PC-3 (cell line): ENCODE measurements around the gene ATP5PB. TPM values are rescaled to one million over a fixed set of nuclear protein-coding genes. Genes with fewer than 3 reads are reported as not detected.

Experiments
- ATAC-seq: fragments of 200-7000 bp; cut with Tn5 transposase; 2 replicates; pipeline ENCODE4 v1.9.1; 2020; ENCODE audit warnings: mild to moderate bottlenecking, moderate library complexity
- BruUV-seq: library from RNA; stranded (reverse); fragments of 400-500 nt; replicated peaks from 2 replicates; lab custom pipeline; 2021; lab: Mats Ljungman, UMichigan
- CTCF ChIA-PET: fragments of 300-600 bp; sonication (Branson Sonifier 250); formaldehyde crosslinking; loops from one replicate; lab custom pipeline; 2022; ENCODE audit warnings: antibody characterized with exemption; lab: Charles Lee
- POLR2A ChIA-PET: fragments of 300-600 bp; sonication (Branson Sonifier 250); formaldehyde crosslinking; loops from one replicate; lab custom pipeline; 2022; ENCODE audit warnings: antibody characterized with exemption; ENCODE audit not compliant: unreplicated experiment; lab: Charles Lee
- DNase-seq: peaks from one replicate; pipeline ENCODE4 v3.0.0-alpha.2; 2015
- H2AFZ ChIP-seq: fragments of 300-600 bp; sonication (generic); 2 replicates; pipeline ENCODE4 v1.6.0; 2016; ENCODE audit warnings: antibody characterized with exemption, low read length
- H3F3A ChIP-seq: fragments of 300-600 bp; sonication (generic); one replicate; pipeline ENCODE4 v1.6.0; 2017; ENCODE audit warnings: antibody characterized with exemption, low read length, control low read depth, mild to moderate bottlenecking; ENCODE audit not compliant: unreplicated experiment
- H3K27ac ChIP-seq: fragments of 300-600 bp; sonication (generic); 2 replicates; pipeline ENCODE4 v1.5.1; 2016; ENCODE audit warnings: mild to moderate bottlenecking, low read length
- H3K27me3 ChIP-seq: fragments of 300-600 bp; sonication (generic); 2 replicates; pipeline ENCODE4 v1.6.1; 2016; ENCODE audit warnings: low read length, mixed read lengths
- H3K36me3 ChIP-seq: fragments of 300-600 bp; sonication (generic); 2 replicates; pipeline ENCODE4 v1.6.1; 2016; ENCODE audit warnings: low read depth, mixed run types, low read length, mixed read lengths
- H3K4me1 ChIP-seq: fragments of 300-600 bp; sonication (generic); 2 replicates; pipeline ENCODE4 v1.5.1; 2016; ENCODE audit warnings: low read length; ENCODE audit not compliant: insufficient read depth
- H3K4me2 ChIP-seq: fragments of 300-600 bp; sonication (generic); 2 replicates; pipeline ENCODE4 v1.6.0; 2016; ENCODE audit warnings: low read length
- H3K4me3 ChIP-seq: fragments of 300-600 bp; sonication (generic); 2 replicates; pipeline ENCODE4 v1.5.1; 2016; ENCODE audit warnings: mild to moderate bottlenecking, low read length, mixed read lengths
- H3K79me2 ChIP-seq: fragments of 300-600 bp; sonication (generic); 2 replicates; pipeline ENCODE4 v1.6.1; 2017; ENCODE audit warnings: low read length, mixed read lengths
- H3K9ac ChIP-seq: fragments of 300-600 bp; sonication (generic); 2 replicates; pipeline ENCODE4 v1.6.0; 2016; ENCODE audit warnings: mild to moderate bottlenecking, low read length
- H3K9me2 ChIP-seq: fragments of 300-600 bp; sonication (generic); replicated peaks from 2 replicates; pipeline ENCODE4 v1.6.1; 2016; ENCODE audit warnings: mixed run types, low read length, mixed read lengths
- H3K9me3 ChIP-seq: fragments of 300-600 bp; sonication (generic); 2 replicates; pipeline ENCODE4 v1.6.1; 2016; ENCODE audit warnings: low read length, mixed read lengths
- H4K20me1 ChIP-seq: fragments of 300-600 bp; sonication (generic); 2 replicates; pipeline ENCODE4 v1.6.1; 2016; ENCODE audit warnings: low read length, mixed read lengths
- EZH2 ChIP-seq: fragments of 300-600 bp; sonication (generic); IDR thresholded peaks from one replicate; pipeline ENCODE4 v1.6.1; 2017; ENCODE audit warnings: antibody characterized with exemption, mild to moderate bottlenecking, low read length; ENCODE audit not compliant: unreplicated experiment
- EZH2phosphoT487 ChIP-seq: fragments of 300-600 bp; sonication (generic); IDR thresholded peaks from 2 replicates; pipeline ENCODE4 v1.6.1; 2018; ENCODE audit warnings: mild to moderate bottlenecking, antibody characterized with exemption, low read length, borderline replicate concordance
- intact Hi-C: fragments of 100-400 bp; cut with micrococcal nuclease; formaldehyde crosslinking; loops from 2 replicates; pipeline ENCODE4 v1.9.0; 2023
- total RNA-seq: library from RNA; depleted of rRNA; stranded (reverse); fragments of >200 nt; gene quantifications from 2 replicates; pipeline ENCODE4 v1.2.3, GENCODE V29; 2014
- TF ChIP-seq, protein P1 (sequence below): fragments of 300-600 bp; sonication (generic); conservative IDR thresholded peaks from 2 replicates; pipeline ENCODE4 v1.5.1; 2017; ENCODE audit warnings: antibody characterized with exemption, low read depth, mild to moderate bottlenecking, low read length

The ATP5PB gene
- total RNA-seq, 1 experiment from 2014 or later, result 612 TPM

DNA sequence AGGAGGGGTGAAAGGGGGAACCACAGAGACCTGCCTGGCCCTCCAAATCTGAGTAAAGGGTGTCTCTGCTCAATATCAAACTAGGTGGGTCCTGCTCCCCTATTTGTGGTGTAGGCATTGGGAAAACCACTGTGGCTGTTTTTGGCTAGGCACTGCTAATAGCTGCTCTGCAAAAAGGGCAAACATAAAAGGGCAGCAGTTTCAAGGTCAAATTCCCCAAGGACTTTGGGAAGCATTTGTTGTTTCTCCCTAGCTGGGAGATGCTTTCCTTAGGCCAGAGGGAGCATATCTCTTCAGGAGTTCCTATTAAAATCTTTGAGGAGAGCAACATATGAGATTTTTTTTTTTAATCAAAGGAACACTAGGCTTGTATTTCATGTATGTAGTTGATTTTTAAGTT lies 26.9 kb downstream of the ATP5PB start:
- Histone ChIP-seq H2AFZ (no peak overlapping the region), H3F3A (no peaks in the 10 kb centered on the region), H3K27ac (no peak overlapping the region), H3K36me3 (no peaks in the 10 kb centered on the region), H3K4me2 (no peak overlapping the region), H4K20me1 (no peaks in the 10 kb centered on the region), H3K79me2 (no peaks in the 10 kb centered on the region), H3K4me1 (no peaks in the 10 kb centered on the region), H3K27me3 (no peaks in the 10 kb centered on the region), H3K4me3 (no peak overlapping the region), H3K9me3 (no peaks in the 10 kb centered on the region), H3K9me2 (no peaks in the 10 kb centered on the region), H3K9ac (no peak overlapping the region)
- ATAC-seq (no peak), DNase-seq (no peak)
- intact Hi-C loops, result no loop called here
- ChIA-PET CTCF (no interaction called here), POLR2A (no interaction called here)
- TF ChIP-seq EZH2 (no peak), EZH2phosphoT487 (no peak)
- TF ChIP-seq, protein P1, sequence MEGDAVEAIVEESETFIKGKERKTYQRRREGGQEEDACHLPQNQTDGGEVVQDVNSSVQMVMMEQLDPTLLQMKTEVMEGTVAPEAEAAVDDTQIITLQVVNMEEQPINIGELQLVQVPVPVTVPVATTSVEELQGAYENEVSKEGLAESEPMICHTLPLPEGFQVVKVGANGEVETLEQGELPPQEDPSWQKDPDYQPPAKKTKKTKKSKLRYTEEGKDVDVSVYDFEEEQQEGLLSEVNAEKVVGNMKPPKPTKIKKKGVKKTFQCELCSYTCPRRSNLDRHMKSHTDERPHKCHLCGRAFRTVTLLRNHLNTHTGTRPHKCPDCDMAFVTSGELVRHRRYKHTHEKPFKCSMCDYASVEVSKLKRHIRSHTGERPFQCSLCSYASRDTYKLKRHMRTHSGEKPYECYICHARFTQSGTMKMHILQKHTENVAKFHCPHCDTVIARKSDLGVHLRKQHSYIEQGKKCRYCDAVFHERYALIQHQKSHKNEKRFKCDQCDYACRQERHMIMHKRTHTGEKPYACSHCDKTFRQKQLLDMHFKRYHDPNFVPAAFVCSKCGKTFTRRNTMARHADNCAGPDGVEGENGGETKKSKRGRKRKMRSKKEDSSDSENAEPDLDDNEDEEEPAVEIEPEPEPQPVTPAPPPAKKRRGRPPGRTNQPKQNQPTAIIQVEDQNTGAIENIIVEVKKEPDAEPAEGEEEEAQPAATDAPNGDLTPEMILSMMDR, result no peak
- no TSS peak for BruUV-seq

DNA sequence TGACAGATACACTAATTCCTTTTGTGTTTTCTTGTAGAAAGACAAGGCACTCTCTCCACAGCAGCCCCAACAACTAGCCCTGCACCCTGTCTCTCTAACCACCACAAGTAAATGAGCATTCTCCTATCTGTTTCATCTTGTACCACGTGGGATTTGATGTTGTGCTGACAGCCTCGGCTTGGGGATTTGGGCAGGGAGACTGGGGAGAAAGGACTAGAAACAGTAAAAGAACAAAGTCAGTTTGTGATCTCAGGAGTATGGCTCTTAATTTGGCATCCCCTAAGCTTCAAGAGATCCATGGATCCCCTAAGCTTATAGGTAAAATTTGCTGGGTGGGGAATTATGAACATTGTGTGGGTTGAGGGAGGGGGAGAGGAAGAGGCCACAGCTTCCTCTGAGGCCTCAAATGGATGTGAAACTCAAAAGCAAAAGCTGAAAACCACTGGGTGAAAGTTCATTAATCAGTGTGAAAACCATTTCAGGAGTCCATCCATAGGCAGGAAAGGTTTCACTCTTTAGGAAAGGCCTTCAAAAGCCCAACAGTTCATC lies 27.6 kb downstream of the ATP5PB start:
- H3K9me2 ChIP-seq, result no peaks in the 10 kb centered on the region
- H3K4me2 ChIP-seq, result no peak overlapping the region
- H3K27ac ChIP-seq, result no peak overlapping the region
- H2AFZ ChIP-seq, result no peak overlapping the region
- intact Hi-C loops, result no loop called here
- ChIA-PET POLR2A (no interaction called here), CTCF (no interaction called here)
- TF ChIP-seq, protein P1, result no peak
- no peak for TF ChIP-seq EZH2
- TF ChIP-seq EZH2phosphoT487, result no peak
- BruUV-seq, result no TSS peak
- H3K79me2 ChIP-seq, result no peaks in the 10 kb centered on the region
- no peaks in the 10 kb centered on the region for H3K4me1 ChIP-seq
- no peaks in the 10 kb centered on the region for H4K20me1 ChIP-seq
- ATAC-seq (no peak), DNase-seq (no peak)
- no peaks in the 10 kb centered on the region for H3K36me3 ChIP-seq
- H3K4me3 ChIP-seq, result no peak overlapping the region
- H3F3A ChIP-seq, result no peaks in the 10 kb centered on the region
- no peaks in the 10 kb centered on the region for H3K27me3 ChIP-seq
- H3K9ac ChIP-seq, result no peak overlapping the region
- no peaks in the 10 kb centered on the region for H3K9me3 ChIP-seq

DNA sequence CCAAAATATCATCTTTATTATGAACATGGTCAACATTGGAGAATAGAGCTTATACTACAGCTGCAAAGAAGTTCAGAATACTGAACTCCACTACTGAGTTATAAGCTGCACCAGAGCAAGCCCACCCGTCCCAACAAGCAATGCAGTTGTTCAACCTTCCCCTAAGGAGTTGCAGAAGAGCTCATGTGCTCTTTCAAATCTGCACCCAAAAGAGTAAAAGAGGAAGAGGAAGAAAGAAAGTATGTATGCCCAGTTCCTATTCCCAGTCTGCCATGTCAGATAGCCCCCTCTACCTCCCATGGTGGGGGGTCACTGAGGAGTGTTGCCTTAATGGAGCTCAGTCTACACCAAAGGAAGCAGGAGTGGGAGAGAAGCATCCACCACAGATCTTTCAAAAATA lies 31.4 kb downstream of the ATP5PB start:
- no peaks in the 10 kb centered on the region for H3K27me3 ChIP-seq
- no peak overlapping the region for H3K27ac ChIP-seq
- H3K9ac ChIP-seq, result no peak overlapping the region
- no peak overlapping the region for H3K4me3 ChIP-seq
- no peak overlapping the region for H3K4me2 ChIP-seq
- H3K79me2 ChIP-seq, result no peaks in the 10 kb centered on the region
- intact Hi-C loops, result loop anchor here (1.0 to 2.0 kb wide), 5 partner anchors 28 to 288 kb away; no protein-coding TSS in a partner anchor
- H3K36me3 ChIP-seq, result no peaks in the 10 kb centered on the region
- DNase-seq, result no peak
- ChIA-PET POLR2A (no interaction called here), CTCF (interaction anchor here (0.6 kb wide), 1 partner anchor 496 kb away, joined by 3 read pairs; no protein-coding TSS in a partner anchor)
- BruUV-seq, result no TSS peak
- no peaks in the 10 kb centered on the region for H3K9me3 ChIP-seq
- no peaks in the 10 kb centered on the region for H3F3A ChIP-seq
- H2AFZ ChIP-seq, result no peak overlapping the region
- ATAC-seq, result no peak
- H3K9me2 ChIP-seq, result no peaks in the 10 kb centered on the region
- no peaks in the 10 kb centered on the region for H3K4me1 ChIP-seq
- TF ChIP-seq EZH2phosphoT487 (no peak), EZH2 (no peak)
- TF ChIP-seq, protein P1, result no peak
- H4K20me1 ChIP-seq, result no peaks in the 10 kb centered on the region
